ENCODE measurements around the gene CA11.

CA11 gene

DNA sequence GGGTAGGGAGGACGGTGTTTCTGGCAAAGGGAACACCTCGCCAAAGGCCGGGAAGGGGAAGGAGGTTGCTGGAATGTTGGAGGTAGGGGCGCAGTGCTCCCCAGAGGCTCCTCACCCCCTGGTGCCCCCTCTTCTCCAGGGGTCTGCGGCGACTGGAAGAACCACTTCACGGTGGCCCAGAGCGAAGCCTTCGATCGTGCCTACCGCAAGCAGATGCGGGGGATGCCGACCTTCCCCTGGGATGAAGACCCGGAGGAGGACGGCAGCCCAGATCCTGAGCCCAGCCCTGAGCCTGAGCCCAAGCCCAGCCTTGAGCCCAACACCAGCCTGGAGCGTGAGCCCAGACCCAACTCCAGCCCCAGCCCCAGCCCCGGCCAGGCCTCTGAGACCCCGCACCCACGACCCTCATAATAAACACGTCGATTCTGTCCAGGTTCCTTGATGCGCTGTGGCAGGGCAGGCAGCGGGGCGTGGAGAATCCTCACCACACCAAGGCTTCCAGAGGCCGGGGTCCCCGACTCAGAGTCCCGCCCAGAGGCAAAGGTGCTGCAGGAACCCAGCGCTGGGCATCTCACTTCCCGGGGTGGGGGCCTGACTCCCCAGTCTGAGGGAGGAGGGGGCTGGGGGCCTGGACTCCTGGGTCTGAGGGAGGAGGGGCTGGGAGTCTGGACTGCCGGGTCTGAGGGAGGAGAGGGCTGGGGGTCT, 46.8 kb downstream of the CA11 start:
- DNase-seq (ENCODE audit: low read depth) = no peak
- TF ChIP-seq, protein P1, sequence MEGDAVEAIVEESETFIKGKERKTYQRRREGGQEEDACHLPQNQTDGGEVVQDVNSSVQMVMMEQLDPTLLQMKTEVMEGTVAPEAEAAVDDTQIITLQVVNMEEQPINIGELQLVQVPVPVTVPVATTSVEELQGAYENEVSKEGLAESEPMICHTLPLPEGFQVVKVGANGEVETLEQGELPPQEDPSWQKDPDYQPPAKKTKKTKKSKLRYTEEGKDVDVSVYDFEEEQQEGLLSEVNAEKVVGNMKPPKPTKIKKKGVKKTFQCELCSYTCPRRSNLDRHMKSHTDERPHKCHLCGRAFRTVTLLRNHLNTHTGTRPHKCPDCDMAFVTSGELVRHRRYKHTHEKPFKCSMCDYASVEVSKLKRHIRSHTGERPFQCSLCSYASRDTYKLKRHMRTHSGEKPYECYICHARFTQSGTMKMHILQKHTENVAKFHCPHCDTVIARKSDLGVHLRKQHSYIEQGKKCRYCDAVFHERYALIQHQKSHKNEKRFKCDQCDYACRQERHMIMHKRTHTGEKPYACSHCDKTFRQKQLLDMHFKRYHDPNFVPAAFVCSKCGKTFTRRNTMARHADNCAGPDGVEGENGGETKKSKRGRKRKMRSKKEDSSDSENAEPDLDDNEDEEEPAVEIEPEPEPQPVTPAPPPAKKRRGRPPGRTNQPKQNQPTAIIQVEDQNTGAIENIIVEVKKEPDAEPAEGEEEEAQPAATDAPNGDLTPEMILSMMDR (conservative IDR thresholded peaks at IDR 0.05; ENCODE audit: low read depth, low read length) = no peak
- no peak overlapping the region for H3K4me3 ChIP-seq (ENCODE audit: low read depth, low read length)

DNA sequence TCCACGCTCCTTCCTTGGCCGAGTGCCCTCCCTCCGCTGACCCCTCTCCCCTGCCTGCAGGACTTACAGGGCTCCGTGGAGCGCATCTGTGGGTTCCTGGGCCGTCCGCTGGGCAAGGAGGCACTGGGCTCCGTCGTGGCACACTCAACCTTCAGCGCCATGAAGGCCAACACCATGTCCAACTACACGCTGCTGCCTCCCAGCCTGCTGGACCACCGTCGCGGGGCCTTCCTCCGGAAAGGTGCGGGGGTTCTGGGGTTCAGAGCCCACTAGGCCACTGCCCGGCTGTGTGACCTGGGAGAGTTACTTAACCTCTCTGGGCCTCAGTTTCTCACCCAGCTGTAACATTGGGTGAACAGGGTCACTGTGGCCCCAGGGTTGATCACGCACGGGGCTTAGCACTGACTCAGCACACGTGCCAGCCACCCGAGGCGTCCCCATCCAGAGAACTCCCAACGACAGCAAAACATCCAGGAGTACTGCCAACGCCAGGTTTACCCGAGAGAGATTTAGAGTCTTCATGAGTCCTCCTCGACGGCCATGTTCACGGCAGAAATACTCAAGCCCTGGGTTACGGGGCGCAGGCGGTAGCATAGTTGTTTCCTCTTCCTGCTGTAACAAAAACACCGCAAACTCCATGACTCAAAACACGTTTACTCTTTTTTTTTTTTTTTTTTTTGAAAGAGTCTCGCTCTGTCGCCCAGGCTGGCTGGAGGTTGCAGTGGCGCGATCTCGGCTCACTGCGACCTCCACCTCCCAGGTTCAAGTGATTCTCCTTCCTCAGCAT, 49.1 kb downstream of the CA11 start:
- no peak for DNase-seq (ENCODE audit: low read depth)
- H3K4me3 ChIP-seq (ENCODE audit: low read depth, low read length) = no peak overlapping the region
- TF ChIP-seq, protein P1 (conservative IDR thresholded peaks at IDR 0.05; ENCODE audit: low read depth, low read length) = no peak

DNA sequence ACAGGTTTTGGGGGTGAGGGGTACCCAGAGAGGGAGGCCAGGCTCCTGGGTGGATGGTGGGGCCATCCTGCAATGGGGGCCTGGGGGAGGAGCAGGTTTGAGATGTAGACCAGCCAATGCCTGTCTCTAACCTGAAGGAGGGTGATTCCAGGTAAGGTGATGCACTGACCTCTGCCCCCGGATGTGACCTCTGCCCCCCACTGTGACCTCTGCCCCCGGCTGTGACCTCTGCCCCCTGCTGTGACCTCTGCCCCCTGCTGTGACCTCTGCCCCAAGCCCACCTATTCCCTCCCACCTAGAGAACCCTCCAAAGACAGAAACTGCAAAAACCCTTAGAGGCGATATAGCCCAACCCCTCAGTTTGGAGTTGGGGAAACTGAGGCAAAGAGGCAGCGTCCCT, 49.8 kb downstream of the CA11 start:
- TF ChIP-seq, protein P1 (conservative IDR thresholded peaks at IDR 0.05; ENCODE audit: low read depth, low read length) = no peak
- no peak overlapping the region for H3K4me3 ChIP-seq (ENCODE audit: low read depth, low read length)
- no peak for DNase-seq (ENCODE audit: low read depth)

DNA sequence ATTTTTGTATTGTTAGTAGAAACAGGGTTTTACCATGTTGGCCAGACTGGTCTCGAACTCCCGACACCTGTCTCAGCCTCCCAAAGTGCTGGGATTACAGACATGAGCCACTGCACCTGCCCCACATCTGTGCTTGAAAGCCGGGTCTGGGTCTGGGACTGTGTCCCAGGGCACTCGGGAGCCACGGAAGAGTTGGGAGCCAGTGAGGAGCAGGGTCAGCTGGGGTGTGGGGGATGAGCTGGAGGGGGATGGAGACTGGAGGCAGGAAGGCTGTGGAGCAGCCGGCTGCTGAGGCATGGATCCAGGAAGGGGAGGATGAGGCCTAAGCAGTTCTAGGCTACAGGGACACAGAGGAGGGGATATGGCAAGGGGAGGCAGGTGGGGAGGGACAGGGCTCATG, 50.2 kb downstream of the CA11 start:
- TF ChIP-seq, protein P1 (conservative IDR thresholded peaks at IDR 0.05; ENCODE audit: low read depth, low read length) = no peak
- H3K4me3 ChIP-seq (ENCODE audit: low read depth, low read length) = no peak overlapping the region
- no peak for DNase-seq (ENCODE audit: low read depth)

DNA sequence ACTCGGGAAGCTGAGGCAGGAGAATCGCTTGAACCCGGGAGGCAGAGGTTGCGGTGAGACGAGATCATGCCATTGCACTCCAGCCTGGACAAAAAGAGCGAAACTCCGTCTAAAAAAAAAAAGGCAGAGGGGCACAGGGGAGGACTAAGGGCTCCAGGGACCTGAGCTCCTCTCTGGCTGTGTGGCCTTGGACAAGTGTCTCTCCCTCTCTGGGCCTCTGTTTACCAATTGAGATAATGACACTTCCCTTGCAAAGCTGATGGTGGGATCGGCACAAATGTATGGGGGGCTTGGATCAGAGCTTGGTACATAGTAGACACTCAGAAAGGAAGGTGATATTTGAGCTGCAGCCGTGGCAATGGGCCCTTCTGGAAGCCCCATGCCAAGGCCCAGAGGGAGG, 50.8 kb downstream of the CA11 start:
- DNase-seq (ENCODE audit: low read depth) = no peak
- H3K4me3 ChIP-seq (ENCODE audit: low read depth, low read length) = no peak overlapping the region
- TF ChIP-seq, protein P1 (conservative IDR thresholded peaks at IDR 0.05; ENCODE audit: low read depth, low read length) = no peak

DNA sequence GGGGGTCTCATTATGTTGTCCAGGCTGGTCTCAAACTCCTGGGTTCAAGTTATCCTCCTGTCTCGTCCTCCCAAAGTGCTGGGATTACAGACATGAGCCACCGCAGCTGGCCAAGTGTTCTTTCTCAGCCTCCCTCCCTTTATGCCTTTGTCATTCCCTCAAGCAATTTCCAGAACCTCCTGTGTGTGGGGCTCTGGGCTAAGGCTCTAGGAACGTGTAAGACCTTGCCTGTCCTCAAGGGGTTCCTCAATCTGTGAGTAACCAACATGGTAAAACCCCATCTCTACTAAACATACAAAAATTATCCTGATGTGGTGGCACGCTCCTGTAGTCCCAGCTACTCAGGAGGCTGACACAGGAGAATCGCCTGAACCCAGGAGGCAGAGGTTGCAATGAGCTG, 55.0 kb downstream of the CA11 start:
- TF ChIP-seq, protein P1 (conservative IDR thresholded peaks at IDR 0.05; ENCODE audit: low read depth, low read length) = peak; percentile 38
- H3K4me3 ChIP-seq (ENCODE audit: low read depth, low read length) = no peak overlapping the region
- peak; percentile 52 for DNase-seq (ENCODE audit: low read depth)

All from choroid plexus epithelial cell (primary cell).